Prostate gland (tissue), 2 donors: ENCODE results near the gene CDH13.

Experiments
- POLR2A ChIP-seq: fragments of 450-650 bp; IDR thresholded peaks from one replicate; pipeline ENCODE4 v1.6.1; 2016; ENCODE audit warnings: antibody characterized with exemption, mild to moderate bottlenecking
- POLR2AphosphoS5 ChIP-seq: sonication (generic); formaldehyde crosslinking; IDR thresholded peaks from one replicate; pipeline ENCODE4 v1.6.1; 2017; ENCODE audit warnings: antibody characterized with exemption
- TF ChIP-seq, protein P1 (sequence below), 4 experiments: fragments of 200-600 bp in 2 of 4; fragments of 450-650 bp in 2 of 4; sonication (generic) in 2 of 4; IDR thresholded peaks; 1 replicate in 3 of 4; 2 replicates in 1 of 4; pipeline ENCODE4 v1.5.1; 2016 to 2019; ENCODE audit warnings: antibody characterized with exemption in 4 of 4, mild to moderate bottlenecking in 2 of 4, moderate library complexity in 2 of 4

DNA sequence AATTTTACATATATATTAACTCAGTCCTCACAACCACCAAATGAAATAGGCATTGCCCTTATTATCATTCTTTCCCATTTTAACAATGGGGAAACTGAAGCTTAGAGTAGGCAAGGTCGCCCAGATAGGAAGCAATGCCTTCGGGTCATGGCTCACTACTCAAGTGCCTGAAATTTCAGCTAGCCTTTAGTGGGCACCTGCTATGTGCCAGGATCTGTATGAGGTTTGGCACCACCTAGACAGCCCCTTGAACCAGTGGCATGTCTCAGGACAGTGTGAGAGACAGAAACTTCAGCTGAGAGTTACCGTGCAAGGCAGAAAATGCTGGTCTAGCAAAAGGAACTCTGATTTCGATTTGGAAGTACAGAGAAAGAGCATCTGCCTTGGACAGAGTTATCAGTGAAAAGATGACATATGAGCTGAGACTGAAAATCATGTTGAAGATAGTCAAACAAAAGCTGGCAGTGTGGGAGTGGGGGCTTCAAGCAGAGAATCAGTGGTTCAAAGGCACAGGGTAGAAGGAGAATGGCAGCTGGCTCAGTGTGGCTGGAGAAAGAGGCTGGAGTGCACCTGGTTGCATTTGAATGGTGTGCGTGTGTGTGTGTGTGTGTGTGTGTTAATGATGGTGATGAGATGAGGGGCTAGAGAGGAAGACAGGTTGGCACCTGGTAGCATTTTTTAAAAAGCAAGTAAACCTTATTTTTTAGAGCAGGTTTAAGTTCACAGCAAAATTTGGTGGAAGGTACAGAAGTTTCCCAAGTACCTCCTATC, 29.1 kb downstream of the CDH13 start:
- TF ChIP-seq POLR2A = no peak
- TF ChIP-seq, protein P1, sequence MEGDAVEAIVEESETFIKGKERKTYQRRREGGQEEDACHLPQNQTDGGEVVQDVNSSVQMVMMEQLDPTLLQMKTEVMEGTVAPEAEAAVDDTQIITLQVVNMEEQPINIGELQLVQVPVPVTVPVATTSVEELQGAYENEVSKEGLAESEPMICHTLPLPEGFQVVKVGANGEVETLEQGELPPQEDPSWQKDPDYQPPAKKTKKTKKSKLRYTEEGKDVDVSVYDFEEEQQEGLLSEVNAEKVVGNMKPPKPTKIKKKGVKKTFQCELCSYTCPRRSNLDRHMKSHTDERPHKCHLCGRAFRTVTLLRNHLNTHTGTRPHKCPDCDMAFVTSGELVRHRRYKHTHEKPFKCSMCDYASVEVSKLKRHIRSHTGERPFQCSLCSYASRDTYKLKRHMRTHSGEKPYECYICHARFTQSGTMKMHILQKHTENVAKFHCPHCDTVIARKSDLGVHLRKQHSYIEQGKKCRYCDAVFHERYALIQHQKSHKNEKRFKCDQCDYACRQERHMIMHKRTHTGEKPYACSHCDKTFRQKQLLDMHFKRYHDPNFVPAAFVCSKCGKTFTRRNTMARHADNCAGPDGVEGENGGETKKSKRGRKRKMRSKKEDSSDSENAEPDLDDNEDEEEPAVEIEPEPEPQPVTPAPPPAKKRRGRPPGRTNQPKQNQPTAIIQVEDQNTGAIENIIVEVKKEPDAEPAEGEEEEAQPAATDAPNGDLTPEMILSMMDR (IDR thresholded peaks at IDR 0.05) = no peak
- TF ChIP-seq POLR2AphosphoS5 = no peak
